Duodenal mucosa (tissue), 2 donors: Measurements from ENCODE around the gene OTULIN.

Source experiments
- H3K27ac ChIP-seq: one replicate; pipeline ENCODE4 v1.7.0; 2013; ENCODE audit warnings: low read depth, low read length
- H3K27me3 ChIP-seq, 2 donors: one replicate each; pipeline ENCODE4 v1.7.0; 2013; ENCODE audit warnings: low read length in 2 of 2, control low read depth in 1 of 2; ENCODE audit not compliant: insufficient read depth in 2 of 2, control insufficient read depth in 1 of 2
- H3K36me3 ChIP-seq, 2 donors: one replicate each; pipeline ENCODE4 v1.7.0; 2013; ENCODE audit warnings: low read length in 2 of 2, control low read depth in 1 of 2; ENCODE audit not compliant: insufficient read depth in 2 of 2, control insufficient read depth in 1 of 2
- H3K4me1 ChIP-seq, 2 donors: one replicate each; pipeline ENCODE4 v1.7.0; 2013; ENCODE audit warnings: low read length in 2 of 2, control low read depth in 1 of 2; ENCODE audit not compliant: insufficient read depth in 2 of 2, control insufficient read depth in 1 of 2
- H3K4me3 ChIP-seq, 2 donors: one replicate each; pipeline ENCODE4 v1.7.0; 2013; ENCODE audit warnings: low read length in 2 of 2, low read depth in 1 of 2
- H3K9ac ChIP-seq, 2 donors: one replicate each; pipeline ENCODE4 v1.7.0; 2013; ENCODE audit warnings: low read length in 2 of 2, low read depth in 1 of 2
- H3K9me3 ChIP-seq, 2 donors: one replicate each; pipeline ENCODE4 v1.7.0; 2013; ENCODE audit warnings: low read length in 2 of 2, control low read depth in 1 of 2; ENCODE audit not compliant: control insufficient read depth in 1 of 2

Gene OTULIN

GRCh38 chr5:14667290-14667689 is 2.8 kb downstream of the OTULIN start:
- Histone ChIP-seq H3K9me3 (no peaks in the 10 kb centered on the region), H3K9ac (no peak overlapping the region), H3K27me3 (no peaks in the 10 kb centered on the region), H3K27ac (no peak overlapping the region), H3K4me3 (peak overlapping the region; percentile 39 to 46), H3K36me3 (peaks cover 0 to 5% of the 10 kb centered on the region in 2 donors), H3K4me1 (peaks cover 59 to 60% of the 10 kb centered on the region in 2 donors)

- H3K27ac ChIP-seq: no peak overlapping the region
- peak overlapping the region in 1 of 2 donors; percentile 52 for H3K9ac ChIP-seq
These were observed 3.3 kb downstream of the OTULIN start for GRCh38 chr5:14667770-14668169.

GRCh38 chr5:14668181-14668591 is 3.7 kb downstream of the OTULIN start:
- H3K4me1 ChIP-seq: peaks cover 65 to 66% of the 10 kb centered on the region in 2 donors
- no peaks in the 10 kb centered on the region for H3K27me3 ChIP-seq

More at GRCh38 chr5:14667770-14668169, 3.3 kb downstream of the OTULIN start:
- peaks cover 64 to 65% of the 10 kb centered on the region in 2 donors for H3K4me1 ChIP-seq
- H3K9me3 ChIP-seq: no peaks in the 10 kb centered on the region
- H3K4me3 ChIP-seq: peak overlapping the region; percentile 39 to 46
- no peaks in the 10 kb centered on the region for H3K27me3 ChIP-seq
- H3K36me3 ChIP-seq: peaks cover 0 to 5% of the 10 kb centered on the region in 2 donors

GRCh38 chr5:14669415-14669814 is 4.9 kb downstream of the OTULIN start:
- H3K4me3 ChIP-seq: no peak overlapping the region
- no peak overlapping the region for H3K27ac ChIP-seq
- H3K9me3 ChIP-seq: no peaks in the 10 kb centered on the region
- no peak overlapping the region for H3K9ac ChIP-seq
- H3K4me1 ChIP-seq: peaks cover 59% of the 10 kb centered on the region in 2 donors
- H3K27me3 ChIP-seq: no peaks in the 10 kb centered on the region
- H3K36me3 ChIP-seq: peaks cover 0 to 5% of the 10 kb centered on the region in 2 donors

More at GRCh38 chr5:14668181-14668591, 3.7 kb downstream of the OTULIN start:
- H3K36me3 ChIP-seq: peaks cover 0 to 5% of the 10 kb centered on the region in 2 donors
- peak overlapping the region; percentile 39 to 46 for H3K4me3 ChIP-seq
- peak overlapping the region in 1 of 2 donors; percentile 52 for H3K9ac ChIP-seq
- no peak overlapping the region for H3K27ac ChIP-seq
- H3K9me3 ChIP-seq: no peaks in the 10 kb centered on the region

- no peak overlapping the region for H3K9ac ChIP-seq
- no peak overlapping the region for H3K4me3 ChIP-seq
- H3K27me3 ChIP-seq: no peaks in the 10 kb centered on the region
- H3K4me1 ChIP-seq: peaks cover 59% of the 10 kb centered on the region in 2 donors
- no peaks in the 10 kb centered on the region for H3K9me3 ChIP-seq
- peaks cover 0 to 6% of the 10 kb centered on the region in 2 donors for H3K36me3 ChIP-seq
- no peak overlapping the region for H3K27ac ChIP-seq
These were observed 5.5 kb downstream of the OTULIN start for GRCh38 chr5:14669975-14670374.

- H3K4me1 ChIP-seq: peaks cover 60 to 61% of the 10 kb centered on the region in 2 donors
These were observed 6.9 kb downstream of the OTULIN start for GRCh38 chr5:14671414-14671813.

GRCh38 chr5:14672082-14672481 is 7.6 kb downstream of the OTULIN start:
- H3K9me3 ChIP-seq: no peaks in the 10 kb centered on the region
- H3K27ac ChIP-seq: no peak overlapping the region
- no peaks in the 10 kb centered on the region for H3K27me3 ChIP-seq
- H3K9ac ChIP-seq: no peak overlapping the region
- no peak overlapping the region for H3K4me3 ChIP-seq
- H3K36me3 ChIP-seq: peaks cover 0 to 12% of the 10 kb centered on the region in 2 donors
- peaks cover 57 to 61% of the 10 kb centered on the region in 2 donors for H3K4me1 ChIP-seq

More at GRCh38 chr5:14671414-14671813, 6.9 kb downstream of the OTULIN start:
- Histone ChIP-seq H3K27ac (no peak overlapping the region), H3K9ac (no peak overlapping the region), H3K9me3 (no peaks in the 10 kb centered on the region), H3K4me3 (no peak overlapping the region), H3K36me3 (peaks cover 0 to 12% of the 10 kb centered on the region in 2 donors), H3K27me3 (no peaks in the 10 kb centered on the region)

GRCh38 chr5:14672484-14673394 is 8.2 kb downstream of the OTULIN start:
- Histone ChIP-seq H3K9me3 (no peaks in the 10 kb centered on the region), H3K9ac (no peak overlapping the region), H3K27ac (no peak overlapping the region), H3K27me3 (no peaks in the 10 kb centered on the region), H3K4me1 (peaks cover 52 to 54% of the 10 kb centered on the region in 2 donors), H3K4me3 (no peak overlapping the region), H3K36me3 (peaks cover 0 to 15% of the 10 kb centered on the region in 2 donors)

- H3K9ac ChIP-seq: no peak overlapping the region
- peaks cover 0 to 11% of the 10 kb centered on the region in 2 donors for H3K36me3 ChIP-seq
- H3K9me3 ChIP-seq: no peaks in the 10 kb centered on the region
- no peak overlapping the region for H3K27ac ChIP-seq
- no peak overlapping the region for H3K4me3 ChIP-seq
- no peaks in the 10 kb centered on the region for H3K27me3 ChIP-seq
- peaks cover 45 to 47% of the 10 kb centered on the region in 2 donors for H3K4me1 ChIP-seq
These were observed 8.9 kb downstream of the OTULIN start for GRCh38 chr5:14673443-14673842.
